Endothelial cell of umbilical vein (primary cell): Measurements from ENCODE around the gene SRPX2. TPM values are rescaled to one million over a fixed set of nuclear protein-coding genes. Genes with fewer than 3 reads are reported as not detected.

Source experiments
- BruUV-seq: library from RNA; stranded (reverse); fragments of 400-500 nt; replicated peaks from 2 replicates; lab custom pipeline; 2021; lab: Mats Ljungman, UMichigan
- CTCF ChIA-PET: fragments of 300-600, 350-600 bp; sonication (Branson Sonifier 250); formaldehyde crosslinking; loops from one replicate; lab custom pipeline; 2021; ENCODE audit warnings: antibody characterized with exemption, inconsistent platforms; lab: Charles Lee
- POLR2A ChIA-PET: fragments of 300-600, 350-600 bp; sonication (Branson Sonifier 250); formaldehyde crosslinking; loops from one replicate; lab custom pipeline; 2021; ENCODE audit warnings: antibody characterized with exemption, inconsistent platforms; lab: Charles Lee
- DNase-seq: peaks from one replicate; pipeline ENCODE4 v3.0.0-alpha.2; 2011; ENCODE audit warnings: low read depth, low spot score
- FAIRE-seq: peaks from 2 replicates; lab custom pipeline; 2011; peaks lifted over from hg19 to GRCh38; lab: Jason Lieb, UNC
- H2AFZ ChIP-seq: 2 replicates; pipeline ENCODE4 v1.6.0; 2012; ENCODE audit warnings: low read depth, low read length, control low read depth, inconsistent platforms
- H3K27ac ChIP-seq: 2 replicates; pipeline ENCODE4 v1.5.1; 2011; ENCODE audit warnings: low read depth, mild to moderate bottlenecking, control low read depth, low read length, moderate library complexity; ENCODE audit not compliant: insufficient read depth
- H3K27me3 ChIP-seq, 2 experiments: 2 replicates each; pipeline versions ENCODE4 v1.6.0 to v1.6.1; 2011; ENCODE audit warnings: low read length in 2 of 2, mixed read lengths in 1 of 2; ENCODE audit not compliant: control insufficient read depth in 2 of 2, insufficient read depth in 2 of 2
- H3K36me3 ChIP-seq, 2 experiments: 2 replicates in 1 of 2; 3 replicates in 1 of 2; pipeline ENCODE4 v1.5.1; 2011; ENCODE audit warnings: low read length in 2 of 2, mild to moderate bottlenecking in 1 of 2, moderate library complexity in 1 of 2; ENCODE audit not compliant: control insufficient read depth in 2 of 2, insufficient read depth in 2 of 2; ENCODE audit errors: extremely low read depth in 1 of 2
- H3K4me1 ChIP-seq: 3 replicates; pipeline ENCODE4 v1.5.1; 2011; ENCODE audit warnings: mild to moderate bottlenecking, low read length; ENCODE audit not compliant: control insufficient read depth, insufficient read depth; ENCODE audit errors: extremely low read depth
- H3K4me2 ChIP-seq: 2 replicates; pipeline ENCODE4 v1.6.1; 2011; ENCODE audit warnings: low read length, control low read depth, mixed read lengths; ENCODE audit not compliant: insufficient read depth
- H3K4me3 ChIP-seq, 3 experiments: fragments of 200-600 bp in 1 of 3; sonication (generic), shearing (Covaris generic) in 1 of 3; replicated peaks in 1 of 3; 2 replicates each; pipeline ENCODE4 v1.5.1; 2011 to 2016; ENCODE audit warnings: control low read depth in 3 of 3, low read length in 3 of 3, mild to moderate bottlenecking in 2 of 3, inconsistent platforms in 1 of 3, low read depth in 1 of 3, moderate library complexity in 1 of 3; ENCODE audit not compliant: insufficient read depth in 1 of 3
- H3K79me2 ChIP-seq: 2 replicates; pipeline ENCODE4 v1.6.0; 2012; ENCODE audit warnings: low read length, inconsistent platforms; ENCODE audit not compliant: control insufficient read depth, insufficient read depth
- H3K9ac ChIP-seq: replicated peaks from 2 replicates; pipeline ENCODE3; 2011; ENCODE audit warnings: low read length, control low read depth; ENCODE audit not compliant: insufficient read depth; ENCODE audit errors: extremely low read depth
- H3K9me1 ChIP-seq: replicated peaks from 3 replicates; pipeline ENCODE4 v1.6.0; 2011; ENCODE audit warnings: mild to moderate bottlenecking, low read length; ENCODE audit not compliant: control insufficient read depth, insufficient read depth; ENCODE audit errors: extremely low read depth
- H3K9me3 ChIP-seq: replicated peaks from 2 replicates; pipeline ENCODE4 v1.5.1; 2012; ENCODE audit warnings: low read length, inconsistent platforms; ENCODE audit not compliant: control insufficient read depth, insufficient read depth
- H4K20me1 ChIP-seq: replicated peaks from 2 replicates; pipeline ENCODE3; 2011; ENCODE audit warnings: mild to moderate bottlenecking, low read length; ENCODE audit not compliant: control insufficient read depth, insufficient read depth; ENCODE audit errors: extremely low read depth
- GATA2 ChIP-seq: IDR thresholded peaks from 2 replicates; pipeline ENCODE4 v1.7.0; 2011; ENCODE audit warnings: low read depth, mild to moderate bottlenecking, moderate library complexity, mixed read lengths, low read length; ENCODE audit not compliant: insufficient read length, insufficient read depth
- JUN ChIP-seq: IDR thresholded peaks from 2 replicates; pipeline ENCODE4 v1.6.1; 2011; ENCODE audit warnings: borderline replicate concordance, low read depth; ENCODE audit not compliant: insufficient read length, insufficient read depth
- MYC ChIP-seq: IDR thresholded peaks from one replicate; pipeline ENCODE4 v1.6.1; 2011; ENCODE audit warnings: mild to moderate bottlenecking, low read depth, low read length
- dilution Hi-C: fragments of 300-500 bp; cut with MboI; formaldehyde crosslinking; loops from one replicate; pipeline ENCODE4 v1.15.0; 2019; ENCODE audit warnings: low sequenced_read_pairs; ENCODE audit not compliant: extremely low pct_ligation_motif_present
- intact Hi-C: fragments of 100-400 bp; cut with micrococcal nuclease; formaldehyde crosslinking; loops from one replicate; pipeline ENCODE4 v1.10.0; 2022
- polyA plus RNA-seq, 4 experiments: library from polyadenylated mRNA; depleted of rRNA in 3 of 4; stranded (reverse) in 3 of 4; unstranded in 1 of 4; fragments of >200 nt; gene quantifications; 2 replicates each; pipeline versions ENCODE4 v1.2.1 to v1.2.3, GENCODE V29; 2011 to 2012; ENCODE audit warnings: missing spikeins in 1 of 4
- total RNA-seq: library from RNA; stranded (reverse); gene quantifications from 2 replicates; pipeline ENCODE4 v1.2.3, GENCODE V29; 2021
- TF ChIP-seq, protein P1 (sequence below), 2 donors: IDR thresholded peaks; 1 replicate in 1 of 2; 2 replicates in 1 of 2; pipeline ENCODE4 v1.5.1; 2011; ENCODE audit warnings: low read length in 2 of 2, mild to moderate bottlenecking in 2 of 2, moderate library complexity in 2 of 2, control low read depth in 1 of 2, inconsistent platforms in 1 of 2, low read depth in 1 of 2; ENCODE audit not compliant: insufficient read depth in 1 of 2; ENCODE audit errors: extremely low read depth in 1 of 2
- TF ChIP-seq, protein P2 (sequence below): IDR thresholded peaks from 2 replicates; pipeline ENCODE4 v1.6.1; 2011; ENCODE audit not compliant: insufficient read depth, insufficient read length

The SRPX2 gene
- total and polyA plus RNA-seq, 2 donors (not counting 3 experiments of a cell fraction or from before 2014, with no cell fraction given) = 124 to 265 TPM

DNA sequence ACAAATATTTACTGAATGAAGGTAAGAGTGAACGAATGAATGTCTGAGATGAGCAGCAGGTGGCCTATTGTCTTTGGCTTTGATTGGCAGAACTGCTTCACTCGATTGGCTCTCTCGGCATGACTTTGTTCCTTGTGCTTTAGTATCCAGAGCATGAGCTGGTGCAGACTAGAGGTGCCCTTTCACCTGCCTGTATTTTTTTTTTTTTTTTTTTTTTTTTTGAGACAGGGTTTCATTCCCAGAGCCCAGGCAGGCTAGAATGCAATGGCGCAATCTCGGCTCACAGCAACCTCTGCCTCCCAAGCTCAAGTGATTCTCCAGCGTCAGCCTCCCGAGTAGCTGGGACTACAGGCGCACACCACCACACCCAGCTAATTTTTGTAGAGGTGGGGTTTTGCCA lies 38.9 kb downstream of the SRPX2 start:
- Histone ChIP-seq H3K4me3 (no peak overlapping the region), H3K27ac (no peak overlapping the region), H3K9me1 (no peaks in the 10 kb centered on the region), H3K4me2 (no peak overlapping the region), H3K36me3 (peaks cover 2 to 4% of the 10 kb centered on the region in 2 experiments), H3K79me2 (no peaks in the 10 kb centered on the region), H3K9me3 (no peaks in the 10 kb centered on the region), H4K20me1 (no peaks in the 10 kb centered on the region), H3K27me3 (no peaks in the 10 kb centered on the region), H2AFZ (no peak overlapping the region), H3K9ac (no peak overlapping the region), H3K4me1 (peaks cover 17% of the 10 kb centered on the region)
- TF ChIP-seq, protein P1, sequence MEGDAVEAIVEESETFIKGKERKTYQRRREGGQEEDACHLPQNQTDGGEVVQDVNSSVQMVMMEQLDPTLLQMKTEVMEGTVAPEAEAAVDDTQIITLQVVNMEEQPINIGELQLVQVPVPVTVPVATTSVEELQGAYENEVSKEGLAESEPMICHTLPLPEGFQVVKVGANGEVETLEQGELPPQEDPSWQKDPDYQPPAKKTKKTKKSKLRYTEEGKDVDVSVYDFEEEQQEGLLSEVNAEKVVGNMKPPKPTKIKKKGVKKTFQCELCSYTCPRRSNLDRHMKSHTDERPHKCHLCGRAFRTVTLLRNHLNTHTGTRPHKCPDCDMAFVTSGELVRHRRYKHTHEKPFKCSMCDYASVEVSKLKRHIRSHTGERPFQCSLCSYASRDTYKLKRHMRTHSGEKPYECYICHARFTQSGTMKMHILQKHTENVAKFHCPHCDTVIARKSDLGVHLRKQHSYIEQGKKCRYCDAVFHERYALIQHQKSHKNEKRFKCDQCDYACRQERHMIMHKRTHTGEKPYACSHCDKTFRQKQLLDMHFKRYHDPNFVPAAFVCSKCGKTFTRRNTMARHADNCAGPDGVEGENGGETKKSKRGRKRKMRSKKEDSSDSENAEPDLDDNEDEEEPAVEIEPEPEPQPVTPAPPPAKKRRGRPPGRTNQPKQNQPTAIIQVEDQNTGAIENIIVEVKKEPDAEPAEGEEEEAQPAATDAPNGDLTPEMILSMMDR (IDR thresholded peaks at IDR 0.05; ENCODE audit: extremely low read depth in 1 of 2, insufficient read depth in 1 of 2, low read depth in 1 of 2, low read length in 2 of 2) = no peak
- TF ChIP-seq, protein P2, sequence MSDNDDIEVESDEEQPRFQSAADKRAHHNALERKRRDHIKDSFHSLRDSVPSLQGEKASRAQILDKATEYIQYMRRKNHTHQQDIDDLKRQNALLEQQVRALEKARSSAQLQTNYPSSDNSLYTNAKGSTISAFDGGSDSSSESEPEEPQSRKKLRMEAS = no peak
- no peak for TF ChIP-seq GATA2
- no peak for TF ChIP-seq JUN
- TF ChIP-seq MYC = no peak
- dilution Hi-C loops (no loop called here), intact Hi-C loops (loop anchor here (1.0 kb wide), 1 partner anchor 10 kb away; no protein-coding TSS in a partner anchor)
- no TSS peak for BruUV-seq
- ChIA-PET POLR2A (no interaction called here), CTCF (interaction anchor here (0.6 to 8.0 kb wide), 2 partner anchors 12 to 84 kb away, joined by 3 to 374 read pairs; no protein-coding TSS in a partner anchor)
- no peak for FAIRE-seq
- DNase-seq = no peak
